Measurements from ENCODE around the gene NOP9.

Gene NOP9

GRCh38 chr14:24280797-24281460 lies 18.7 kb upstream of the NOP9 start:
- no peak for DNase-seq (ENCODE audit: low read depth in 2 of 2)

- DNase-seq (ENCODE audit: low read depth in 2 of 2): no peak
These were observed 18.0 kb upstream of the NOP9 start for GRCh38 chr14:24281636-24282035.

- no peak for DNase-seq (ENCODE audit: low read depth in 2 of 2)
These were observed 16.9 kb upstream of the NOP9 start for GRCh38 chr14:24282736-24283135.

GRCh38 chr14:24283796-24284460 lies 15.7 kb upstream of the NOP9 start:
- no peak for DNase-seq (ENCODE audit: low read depth in 2 of 2)

- no peak for DNase-seq (ENCODE audit: low read depth in 2 of 2)
These were observed 15.1 kb upstream of the NOP9 start for GRCh38 chr14:24284501-24285035.

GRCh38 chr14:24285351-24285750 lies 14.3 kb upstream of the NOP9 start:
- DNase-seq (ENCODE audit: low read depth in 2 of 2): no peak

GRCh38 chr14:24286996-24287395 lies 12.7 kb upstream of the NOP9 start:
- no peak for DNase-seq (ENCODE audit: low read depth in 2 of 2)

GRCh38 chr14:24289649-24290280 lies 9.9 kb upstream of the NOP9 start:
- DNase-seq (ENCODE audit: low read depth in 2 of 2): no peak

GRCh38 chr14:24290746-24291145 lies 8.9 kb upstream of the NOP9 start:
- no peak for DNase-seq (ENCODE audit: low read depth in 2 of 2)

- DNase-seq (ENCODE audit: low read depth in 2 of 2): no peak
These were observed 8.1 kb upstream of the NOP9 start for GRCh38 chr14:24291446-24292117.

- DNase-seq (ENCODE audit: low read depth in 2 of 2): no peak
These were observed 7.4 kb upstream of the NOP9 start for GRCh38 chr14:24292118-24292807.

GRCh38 chr14:24293525-24293924 lies 6.1 kb upstream of the NOP9 start:
- DNase-seq (ENCODE audit: low read depth in 2 of 2): no peak

GRCh38 chr14:24296341-24297157 lies 3.1 kb upstream of the NOP9 start:
- DNase-seq (ENCODE audit: low read depth in 2 of 2): peak; percentile 70 to 78

GRCh38 chr14:24297190-24297964 lies 2.3 kb upstream of the NOP9 start:
- no peak for DNase-seq (ENCODE audit: low read depth in 2 of 2)

GRCh38 chr14:24298892-24299254 lies 777 bp upstream of the NOP9 start:
- DNase-seq (ENCODE audit: low read depth in 2 of 2): no peak

- DNase-seq (ENCODE audit: low read depth in 2 of 2): no peak
These were observed 803 bp downstream of the NOP9 start for GRCh38 chr14:24300326-24300980.

GRCh38 chr14:24304019-24304387 lies 4.4 kb downstream of the NOP9 start:
- DNase-seq (ENCODE audit: low read depth in 2 of 2): no peak

- DNase-seq (ENCODE audit: low read depth in 2 of 2): no peak
These were observed 7.5 kb downstream of the NOP9 start for GRCh38 chr14:24307156-24307574.

- no peak for DNase-seq (ENCODE audit: low read depth in 2 of 2)
These were observed 8.1 kb downstream of the NOP9 start, which contains the start of gene CIDEB for GRCh38 chr14:24307575-24308341. CIDEB (minus strand) TSS chr14:24307977; CDS start chr14:24307858, 119 bp downstream.

Measured in fibroblast of skin of left biceps (primary cell).